ENCODE data around the gene CARMIL3.
"Not testable (repeated sequence)": the region's sequence is repeated elsewhere in the genome, so short reads cannot be mapped to it uniquely, and the experiment has no call there.

The CARMIL3 gene

GRCh38 chr14:24032727-24033418 is 18.9 kb upstream of the CARMIL3 start:
- TF ChIP-seq SPI1 (IDR thresholded peaks at IDR 0.05; ENCODE audit: low read depth, low read length) (no peak), PAX5 (IDR thresholded peaks at IDR 0.05; ENCODE audit: insufficient read depth, low read length, severe bottlenecking) (no peak), POLR2AphosphoS5 (IDR thresholded peaks at IDR 0.05; ENCODE audit: low read depth, low read length) (no peak), POU2F2 (IDR thresholded peaks at IDR 0.05; ENCODE audit: low read depth, low read length) (no peak), POLR2A (IDR thresholded peaks at IDR 0.05; ENCODE audit: low read depth, low read length) (no peak), TAF1 (IDR thresholded peaks at IDR 0.05; ENCODE audit: low read depth, low read length) (no peak)
- FAIRE-seq (no peak), DNase-seq (ENCODE audit: insufficient read length, low spot score) (no peak)

- not testable (repeated sequence) for DNase-seq (ENCODE audit: insufficient read length, low spot score); FAIRE-seq
These were observed 16.0 kb upstream of the CARMIL3 start for GRCh38 chr14:24035769-24036168.

- DNase-seq (ENCODE audit: insufficient read length, low spot score) (no peak), FAIRE-seq (no peak)
- no peak for TF ChIP-seq SPI1 (IDR thresholded peaks at IDR 0.05; ENCODE audit: low read depth, low read length)
- no peak for TF ChIP-seq PAX5 (IDR thresholded peaks at IDR 0.05; ENCODE audit: insufficient read depth, low read length, severe bottlenecking)
- no peak for TF ChIP-seq POLR2A (IDR thresholded peaks at IDR 0.05; ENCODE audit: low read depth, low read length)
- TF ChIP-seq POU2F2 (IDR thresholded peaks at IDR 0.05; ENCODE audit: low read depth, low read length) = no peak
- no peak for TF ChIP-seq TAF1 (IDR thresholded peaks at IDR 0.05; ENCODE audit: low read depth, low read length)
- no peak for TF ChIP-seq POLR2AphosphoS5 (IDR thresholded peaks at IDR 0.05; ENCODE audit: low read depth, low read length)
These were observed 15.4 kb upstream of the CARMIL3 start for GRCh38 chr14:24036169-24036962.

GRCh38 chr14:24036963-24037657 is 14.7 kb upstream of the CARMIL3 start:
- DNase-seq (ENCODE audit: insufficient read length, low spot score); FAIRE-seq: not testable (repeated sequence)

DNA sequence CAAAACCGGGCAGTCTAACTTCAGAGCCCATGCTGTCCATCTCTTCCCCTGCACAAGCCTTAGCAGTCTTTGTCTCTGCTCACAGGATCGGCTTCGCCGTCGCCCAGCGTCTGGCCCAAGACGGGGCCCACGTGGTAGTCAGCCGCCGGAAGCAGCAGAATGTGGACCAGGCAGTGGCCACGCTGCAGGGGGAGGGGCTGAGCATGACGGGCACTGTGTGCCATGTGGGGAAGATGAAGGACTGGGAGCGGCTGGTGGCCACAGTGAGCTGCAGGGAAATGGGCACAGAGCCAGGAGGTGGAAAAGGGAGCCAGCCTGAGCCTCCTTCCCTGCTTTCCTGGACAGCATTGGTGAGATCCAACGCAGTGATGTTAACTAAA is 14.2 kb upstream of the CARMIL3 start:
- TF ChIP-seq PAX5 (IDR thresholded peaks at IDR 0.05; ENCODE audit: insufficient read depth, low read length, severe bottlenecking) = no peak
- no peak for TF ChIP-seq POU2F2 (IDR thresholded peaks at IDR 0.05; ENCODE audit: low read depth, low read length)

DNA sequence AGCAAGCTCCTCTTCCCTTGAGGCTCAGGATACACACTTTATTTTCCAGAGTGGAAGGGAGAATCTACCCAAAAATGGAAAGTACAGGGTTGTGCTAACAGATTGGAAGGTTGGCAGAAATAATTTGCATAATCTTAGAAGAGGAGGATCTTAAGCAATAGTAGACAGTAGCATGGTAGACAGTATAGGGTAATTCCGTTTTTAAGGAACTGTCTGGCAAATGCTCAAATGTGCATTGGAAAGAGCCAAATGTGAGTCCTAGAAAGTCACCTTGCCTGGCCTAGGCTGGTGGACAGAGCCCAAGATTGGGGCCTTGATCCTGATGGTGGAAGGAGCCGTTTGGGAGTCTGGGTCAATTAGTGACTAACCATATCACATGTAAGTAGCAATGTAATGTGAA is 13.1 kb upstream of the CARMIL3 start:
- DNase-seq (ENCODE audit: insufficient read length, low spot score) (no peak), FAIRE-seq (no peak)
- TF ChIP-seq PAX5 (IDR thresholded peaks at IDR 0.05; ENCODE audit: insufficient read depth, low read length, severe bottlenecking) (no peak), POLR2AphosphoS5 (IDR thresholded peaks at IDR 0.05; ENCODE audit: low read depth, low read length) (no peak), SPI1 (IDR thresholded peaks at IDR 0.05; ENCODE audit: low read depth, low read length) (no peak), TAF1 (IDR thresholded peaks at IDR 0.05; ENCODE audit: low read depth, low read length) (no peak), POLR2A (IDR thresholded peaks at IDR 0.05; ENCODE audit: low read depth, low read length) (no peak), POU2F2 (IDR thresholded peaks at IDR 0.05; ENCODE audit: low read depth, low read length) (no peak)

More for the DNA sequence above, 14.2 kb upstream of the CARMIL3 start:
- FAIRE-seq (no peak), DNase-seq (ENCODE audit: insufficient read length, low spot score) (no peak)

GRCh38 chr14:24040692-24041091 is 11.1 kb upstream of the CARMIL3 start:
- DNase-seq (ENCODE audit: insufficient read length, low spot score) = no peak
- TF ChIP-seq SPI1 (IDR thresholded peaks at IDR 0.05; ENCODE audit: low read depth, low read length) (no peak), POLR2AphosphoS5 (IDR thresholded peaks at IDR 0.05; ENCODE audit: low read depth, low read length) (no peak), TAF1 (IDR thresholded peaks at IDR 0.05; ENCODE audit: low read depth, low read length) (no peak), POU2F2 (IDR thresholded peaks at IDR 0.05; ENCODE audit: low read depth, low read length) (no peak), POLR2A (IDR thresholded peaks at IDR 0.05; ENCODE audit: low read depth, low read length) (no peak), PAX5 (IDR thresholded peaks at IDR 0.05; ENCODE audit: insufficient read depth, low read length, severe bottlenecking) (no peak)
- no peak for FAIRE-seq

DNA sequence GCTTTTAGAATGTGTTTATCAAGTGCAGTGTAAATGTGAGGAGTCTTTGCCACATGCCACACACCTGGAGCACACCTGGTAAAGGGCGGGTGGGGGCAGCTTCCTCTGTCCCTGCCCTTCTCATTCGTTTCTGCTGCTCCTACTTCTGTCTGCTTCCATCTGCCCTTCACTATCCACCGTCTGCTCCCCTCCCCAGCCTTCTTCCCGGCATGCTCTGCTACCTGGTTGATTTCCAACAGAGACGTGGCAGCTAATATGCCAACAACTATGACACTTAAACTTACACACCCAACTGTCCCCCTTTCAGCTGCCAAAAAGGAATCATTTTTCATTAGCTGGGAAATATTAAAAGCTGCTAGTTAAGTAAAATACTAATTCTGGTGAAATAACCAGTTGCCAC is 9.1 kb upstream of the CARMIL3 start:
- DNase-seq (ENCODE audit: insufficient read length, low spot score) (no peak), FAIRE-seq (no peak)
- TF ChIP-seq PAX5 (IDR thresholded peaks at IDR 0.05; ENCODE audit: insufficient read depth, low read length, severe bottlenecking) = no peak
- no peak for TF ChIP-seq POLR2AphosphoS5 (IDR thresholded peaks at IDR 0.05; ENCODE audit: low read depth, low read length)
- no peak for TF ChIP-seq TAF1 (IDR thresholded peaks at IDR 0.05; ENCODE audit: low read depth, low read length)
- TF ChIP-seq SPI1 (IDR thresholded peaks at IDR 0.05; ENCODE audit: low read depth, low read length) = no peak

DNA sequence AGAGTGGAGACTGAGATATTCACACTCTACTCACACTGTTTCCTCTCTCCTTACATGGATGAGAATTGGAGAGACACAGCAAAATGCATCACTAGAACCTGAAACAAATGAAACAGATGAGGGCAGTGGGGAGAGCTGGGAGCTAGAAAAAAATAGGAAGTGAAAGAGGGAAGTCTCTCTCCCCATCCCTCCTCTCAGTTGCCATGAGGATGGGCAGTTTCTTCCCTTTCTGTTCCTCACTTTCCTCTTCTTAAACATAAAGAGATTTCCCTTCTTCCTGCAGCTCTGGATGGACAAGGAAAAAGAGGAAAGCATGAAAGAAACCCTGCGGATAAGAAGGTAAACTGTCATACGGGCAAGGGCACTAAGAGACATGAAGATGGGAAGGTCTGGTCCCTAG is 2.8 kb upstream of the CARMIL3 start:
- not testable (repeated sequence) for FAIRE-seq; DNase-seq (ENCODE audit: insufficient read length, low spot score)
- peak; percentile 87 for TF ChIP-seq SPI1 (IDR thresholded peaks at IDR 0.05; ENCODE audit: low read depth, low read length)

DNA sequence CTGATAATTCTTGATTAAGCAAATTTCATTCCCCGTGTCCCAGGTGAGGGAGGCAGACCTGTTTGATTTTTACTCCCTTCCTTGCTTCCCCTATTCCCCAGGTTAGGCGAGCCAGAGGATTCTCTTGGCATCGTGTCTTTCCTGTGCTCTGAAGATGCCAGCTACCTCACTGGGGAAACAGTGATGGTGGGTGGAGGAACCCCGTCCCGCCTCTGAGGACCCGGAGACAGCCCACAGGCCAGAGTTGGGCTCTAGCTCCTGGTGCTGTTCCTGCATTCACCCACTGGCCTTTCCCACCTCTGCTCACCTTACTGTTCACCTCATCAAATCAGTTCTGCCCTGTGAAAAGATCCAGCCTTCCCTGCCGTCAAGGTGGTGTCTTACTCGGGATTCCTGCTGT is 1.1 kb upstream of the CARMIL3 start:
- not testable (repeated sequence) for DNase-seq (ENCODE audit: insufficient read length, low spot score); FAIRE-seq

Data from GM12891 (cell line).